ENCODE measurements around the gene B4GALNT1. TPM values are rescaled to one million over a fixed set of nuclear protein-coding genes. Genes with fewer than 3 reads are reported as not detected.
A peak's percentile ranks its signal among the peaks of the same experiment; 100 is the strongest.

B4GALNT1 gene
- total RNA-seq, 3 donors from 2014 or later (not counting 1 experiment from before 2014, with no cell fraction given): 0.38 to 0.59 (median 0.48) TPM

GRCh38 chr12:57609101-57609780 is 23.8 kb downstream of the B4GALNT1 start:
- no peak for TF ChIP-seq CTCF (IDR thresholded peaks at IDR 0.05)
- no peak for DNase-seq
- Mint-ChIP-seq H3K36me3 (no peaks in the 10 kb centered on the region), H3K9me3 (no peaks in the 10 kb centered on the region), H3K4me1 (peaks cover 19 to 36% of the 10 kb centered on the region in 2 donors), H3K4me3 (no peak overlapping the region), H3K27me3 (ENCODE audit: low read depth in 2 of 2) (no peaks in the 10 kb centered on the region), H3K27ac (no peak overlapping the region)
- H3K27ac ChIP-seq (ENCODE audit: low read length): no peak overlapping the region
- H3K4me3 ChIP-seq (ENCODE audit: low read length): no peak overlapping the region
- peaks cover 4% of the 10 kb centered on the region for H3K36me3 ChIP-seq (ENCODE audit: control insufficient read depth, insufficient read depth, low read length)
- H3K27me3 ChIP-seq (ENCODE audit: control insufficient read depth, insufficient read depth, low read length): peaks cover 5% of the 10 kb centered on the region
- intact Hi-C loops (cut with micrococcal nuclease): no loop called here
- no peak for ATAC-seq
- WGBS (ENCODE audit: insufficient coverage): 95% methylated on average over 16 of the region's 19 CpGs
- H3K9me3 ChIP-seq (ENCODE audit: control insufficient read depth, insufficient read depth, low read length): no peaks in the 10 kb centered on the region
- peaks cover 44% of the 10 kb centered on the region for H3K4me1 ChIP-seq (ENCODE audit: control insufficient read depth, insufficient read depth, low read length)

DNA sequence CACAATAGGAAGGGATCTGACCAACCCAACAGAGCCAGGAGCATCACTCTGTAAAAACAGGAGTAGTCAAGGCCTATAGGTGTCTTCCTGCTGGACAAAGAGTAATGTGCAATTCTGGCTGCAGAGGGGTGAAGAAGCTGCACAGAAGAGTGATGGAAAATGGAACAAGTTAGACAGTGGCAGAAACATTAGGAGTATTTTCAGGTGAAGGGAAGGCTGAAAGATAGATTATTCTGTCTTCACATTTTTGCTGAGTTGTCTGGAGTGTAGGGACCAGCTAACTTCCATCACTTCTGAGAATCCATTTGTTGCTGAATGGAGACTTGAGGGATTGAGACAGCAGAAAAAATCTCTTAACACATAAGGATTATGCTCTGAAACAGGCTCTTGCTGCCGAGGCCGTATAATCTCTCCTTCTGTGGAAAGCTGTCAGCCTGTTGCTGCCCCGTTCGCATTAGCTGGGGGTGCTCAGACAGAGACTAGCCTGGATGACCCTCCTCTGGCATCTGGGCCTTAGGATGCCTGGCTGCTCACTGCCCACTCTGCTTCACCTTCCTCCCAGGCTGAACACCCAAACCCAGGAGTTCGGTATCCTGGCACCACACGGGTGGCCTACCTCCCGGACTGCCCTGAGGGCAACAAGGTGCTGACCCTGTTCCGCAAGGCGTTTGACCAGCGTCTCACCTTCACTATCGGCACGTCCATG is 24.9 kb downstream of the B4GALNT1 start:
- no peak overlapping the region for H3K4me3 Mint-ChIP-seq
- intact Hi-C loops (cut with micrococcal nuclease): no loop called here

DNA sequence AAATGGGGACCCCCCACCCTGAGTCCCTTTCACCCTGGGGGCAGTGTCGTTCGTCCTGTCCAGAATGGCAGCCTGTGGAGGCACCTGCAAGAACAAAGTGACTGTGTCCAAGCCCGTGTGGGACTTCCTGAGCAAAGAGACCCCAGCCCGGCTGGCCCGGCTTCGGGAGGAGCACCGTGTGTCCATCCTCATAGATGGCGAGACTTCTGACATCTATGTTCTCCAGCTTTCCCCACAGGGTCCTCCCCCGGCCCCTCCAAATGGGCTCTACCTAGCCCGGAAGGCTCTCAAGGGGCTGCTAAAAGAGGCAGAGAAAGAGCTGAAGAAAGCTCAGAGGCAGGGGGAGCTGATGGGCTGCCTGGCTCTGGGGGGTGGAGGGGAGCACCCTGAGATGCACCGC is 26.2 kb downstream of the B4GALNT1 start:
- Histone ChIP-seq H3K9me3 (ENCODE audit: control insufficient read depth, insufficient read depth, low read length) (no peaks in the 10 kb centered on the region), H3K4me3 (ENCODE audit: low read length) (no peak overlapping the region), H3K27ac (ENCODE audit: low read length) (no peak overlapping the region), H3K4me1 (ENCODE audit: control insufficient read depth, insufficient read depth, low read length) (peaks cover 46% of the 10 kb centered on the region), H3K27me3 (ENCODE audit: control insufficient read depth, insufficient read depth, low read length) (no peaks in the 10 kb centered on the region), H3K36me3 (ENCODE audit: control insufficient read depth, insufficient read depth, low read length) (peaks cover 11% of the 10 kb centered on the region)
- no peaks in the 10 kb centered on the region for H3K27me3 Mint-ChIP-seq (ENCODE audit: low read depth in 2 of 2)
- TF ChIP-seq CTCF (IDR thresholded peaks at IDR 0.05): no peak
- H3K4me1 Mint-ChIP-seq: peaks cover 40 to 60% of the 10 kb centered on the region in 2 donors
- no peak for ATAC-seq
- no peak for DNase-seq
- peak overlapping the region; percentile 25 for H3K4me3 Mint-ChIP-seq
- H3K36me3 Mint-ChIP-seq: no peaks in the 10 kb centered on the region
- H3K9me3 Mint-ChIP-seq: no peaks in the 10 kb centered on the region
- intact Hi-C loops (cut with micrococcal nuclease): no loop called here
- H3K27ac Mint-ChIP-seq: peak overlapping the region; percentile 53 to 92
- 96% methylated on average over 10 of the region's 11 CpGs for WGBS (ENCODE audit: insufficient coverage)

More for the DNA sequence above, 24.9 kb downstream of the B4GALNT1 start:
- H3K36me3 ChIP-seq (ENCODE audit: control insufficient read depth, insufficient read depth, low read length): peaks cover 4% of the 10 kb centered on the region
- peaks cover 5% of the 10 kb centered on the region for H3K27me3 ChIP-seq (ENCODE audit: control insufficient read depth, insufficient read depth, low read length)
- Mint-ChIP-seq H3K27ac (peak overlapping the region in 1 of 2 donors; percentile 6), H3K9me3 (no peaks in the 10 kb centered on the region), H3K27me3 (ENCODE audit: low read depth in 2 of 2) (no peaks in the 10 kb centered on the region), H3K4me1 (peaks cover 31 to 47% of the 10 kb centered on the region in 2 donors), H3K36me3 (no peaks in the 10 kb centered on the region)
- H3K4me1 ChIP-seq (ENCODE audit: control insufficient read depth, insufficient read depth, low read length): peaks cover 45% of the 10 kb centered on the region
- no peak for DNase-seq
- no peak for ATAC-seq
- no peak overlapping the region for H3K27ac ChIP-seq (ENCODE audit: low read length)
- no peak for TF ChIP-seq CTCF (IDR thresholded peaks at IDR 0.05)
- H3K9me3 ChIP-seq (ENCODE audit: control insufficient read depth, insufficient read depth, low read length): no peaks in the 10 kb centered on the region
- WGBS (ENCODE audit: insufficient coverage): 96% methylated on average over 12 of the region's 12 CpGs
- H3K4me3 ChIP-seq (ENCODE audit: low read length): no peak overlapping the region
